CD4-positive, alpha-beta T cell (primary cell): Measurements from ENCODE around the gene NEMF. TPM values are rescaled to one million over a fixed set of nuclear protein-coding genes. Genes with fewer than 3 reads are reported as not detected.

Experiments used
- ATAC-seq: fragments of 200-7000 bp; cut with Tn5 transposase; one replicate; pipeline ENCODE4 v1.10.0; 2022; ENCODE audit warnings: mild to moderate bottlenecking; ENCODE audit not compliant: poor library complexity
- CTCF ChIA-PET: fragments of 350-600 bp; sonication (Branson Sonifier 250); formaldehyde crosslinking; loops from one replicate; lab custom pipeline; 2021; ENCODE audit warnings: antibody characterized with exemption, inconsistent platforms; lab: Charles Lee
- POLR2A ChIA-PET: fragments of 350-600 bp; sonication (Branson Sonifier 250); formaldehyde crosslinking; loops from one replicate; lab custom pipeline; 2021; ENCODE audit warnings: antibody characterized with exemption, inconsistent platforms; lab: Charles Lee
- DNase-seq, 14 experiments: peaks; one replicate each; pipeline ENCODE4 v3.0.0-alpha.2; 2013 to 2020; ENCODE audit warnings: mixed read lengths in 2 of 14
- H3K27ac ChIP-seq, 2 donors: one replicate each; pipeline versions ENCODE4 v1.5.1 to v1.7.0; 2013; ENCODE audit warnings: low read length in 2 of 2, low read depth in 1 of 2, mild to moderate bottlenecking in 1 of 2
- H3K27me3 ChIP-seq, 2 experiments: 1 replicate in 1 of 2; 2 replicates in 1 of 2; pipeline versions ENCODE4 v1.6.1 to v1.7.0; 2013; ENCODE audit warnings: low read length in 2 of 2, control low read depth in 1 of 2, mild to moderate bottlenecking in 1 of 2, moderate library complexity in 1 of 2; ENCODE audit not compliant: insufficient read depth in 2 of 2, control insufficient read depth in 1 of 2
- H3K36me3 ChIP-seq: one replicate; pipeline ENCODE4 v1.6.1; 2013; ENCODE audit warnings: low read length, control low read depth; ENCODE audit not compliant: insufficient read depth
- H3K4me1 ChIP-seq: one replicate; pipeline ENCODE4 v1.6.1; 2013; ENCODE audit warnings: low read length, control low read depth; ENCODE audit not compliant: insufficient read depth
- H3K4me3 ChIP-seq: one replicate; pipeline ENCODE4 v1.5.1; 2013; ENCODE audit warnings: mild to moderate bottlenecking, low read length, moderate library complexity
- H3K9me3 ChIP-seq, 2 experiments: 1 replicate in 1 of 2; 2 replicates in 1 of 2; pipeline versions ENCODE4 v1.6.1 to v1.7.0; 2013; ENCODE audit warnings: low read length in 2 of 2, mild to moderate bottlenecking in 2 of 2, control low read depth in 1 of 2, moderate library complexity in 1 of 2; ENCODE audit not compliant: control insufficient read depth in 1 of 2, insufficient read depth in 1 of 2
- H3K27ac Mint-ChIP-seq: one replicate; pipeline ENCODE4 v1.8.0; 2020; ENCODE audit warnings: mixed read lengths
- H3K27me3 Mint-ChIP-seq: one replicate; pipeline ENCODE4 v1.8.0; 2021; ENCODE audit warnings: mixed read lengths
- H3K36me3 Mint-ChIP-seq: one replicate; pipeline ENCODE4 v1.8.0; 2021; ENCODE audit warnings: low read depth, mixed read lengths
- H3K4me1 Mint-ChIP-seq: one replicate; pipeline ENCODE4 v1.8.0; 2021; ENCODE audit warnings: low read depth, mixed read lengths
- H3K4me3 Mint-ChIP-seq: one replicate; pipeline ENCODE4 v1.8.0; 2020; ENCODE audit warnings: mild to moderate bottlenecking, mixed read lengths
- H3K9me3 Mint-ChIP-seq: one replicate; pipeline ENCODE4 v1.8.0; 2020; ENCODE audit warnings: mixed read lengths
- CTCF ChIP-seq: fragments of 200-600 bp; IDR thresholded peaks from one replicate; pipeline ENCODE4 v1.8.0; 2022; ENCODE audit warnings: antibody characterized with exemption, mild to moderate bottlenecking
- intact Hi-C, 2 experiments: fragments of 100-400 bp; cut with DNase I in 1 of 2; cut with micrococcal nuclease in 1 of 2; formaldehyde crosslinking; loops; one replicate each; pipeline versions ENCODE4 v1.15.1 to v1.9.0; 2023 to 2025; cut with DNase I, micrococcal nuclease
- total RNA-seq, 174 experiments: library from RNA in 2 of 174; stranded (reverse) in 2 of 174; gene quantifications; one replicate each; pipeline ENCODE4 v1.2.3 and lab custom pipeline; 2021 to 2026

The NEMF gene
- total RNA-seq, 2 experiments from 2014 or later: 96.0 to 97.7 TPM

- TF ChIP-seq CTCF: no peak
- no peaks in the 10 kb centered on the region for H3K27me3 ChIP-seq
- H3K9me3 ChIP-seq: no peaks in the 10 kb centered on the region
- H3K27ac ChIP-seq: peak overlapping the region; percentile 90 to 95
- no peaks in the 10 kb centered on the region for H3K27me3 Mint-ChIP-seq
- ChIA-PET CTCF (interaction anchor here (1.0 to 4.7 kb wide), 13 partner anchors 8 to 553 kb away, joined by 3 to 56 read pairs (median 4); partner anchors contain the start of genes DNAAF2, KLHDC1, MGAT2 and RPL36AL), POLR2A (interaction anchor here (0.6 to 6.0 kb wide), 48 partner anchors 8 to 1107 kb away, joined by 3 to 142 read pairs (median 5); partner anchors contain the start of genes DNAAF2, KLHDC1, LRR1 and MGAT2)
- peaks cover 2% of the 10 kb centered on the region for H3K36me3 ChIP-seq
- H3K4me1 Mint-ChIP-seq: peaks cover 45% of the 10 kb centered on the region
- intact Hi-C loops: loop anchor here (5.0 to 10.0 kb wide), 4 partner anchors 76 to 1886 kb away; partner anchors contain the start of genes FRMD6 (in 1 of the 2), KLHDC1 (in 1 of the 2), LRR1 (in 1 of the 2) and NEMF (in 1 of the 2)
- H3K4me3 ChIP-seq: peak overlapping the region; percentile 96
- H3K27ac Mint-ChIP-seq: peak overlapping the region; percentile 99
- no peaks in the 10 kb centered on the region for H3K9me3 Mint-ChIP-seq
- peaks cover 42% of the 10 kb centered on the region for H3K36me3 Mint-ChIP-seq
- peak; percentile 43 to 86 (median 59) for DNase-seq
- peak; percentile 56 for ATAC-seq
- peaks cover 35% of the 10 kb centered on the region for H3K4me1 ChIP-seq
- peak overlapping the region; percentile 100 for H3K4me3 Mint-ChIP-seq
These were observed 84.1 kb downstream of the NEMF start for GRCh38 chr14:49768301-49769121.

GRCh38 chr14:49767571-49768300 lies 84.9 kb downstream of the NEMF start, which contains the start of gene KLHDC2:
KLHDC2 (plus strand) TSS chr14:49768153; CDS start chr14:49768469, 316 bp downstream.
- CTCF ChIA-PET: interaction anchor here (0.8 to 4.7 kb wide), 14 partner anchors 9 to 553 kb away, joined by 3 to 56 read pairs (median 4); partner anchors contain the start of genes DNAAF2, KLHDC1, LRR1 and MGAT2
- peak; percentile 78 to 95 (median 87) for DNase-seq

More at GRCh38 chr14:49767571-49768300, 84.9 kb downstream of the NEMF start, which contains the start of gene KLHDC2:
- Histone ChIP-seq H3K27ac (peak within 1 kb of the TSS; percentile 93 to 95), H3K36me3 (peaks cover under 1% of the 10 kb centered on the region), H3K9me3 (no peaks in the 10 kb centered on the region), H3K27me3 (no peaks in the 10 kb centered on the region), H3K4me1 (peaks cover 35% of the 10 kb centered on the region), H3K4me3 (peak within 1 kb of the TSS; percentile 96)
- peak; percentile 65 for ATAC-seq
- H3K4me3 Mint-ChIP-seq: peak within 1 kb of the TSS; percentile 100
- H3K4me1 Mint-ChIP-seq: peaks cover 45% of the 10 kb centered on the region
- H3K36me3 Mint-ChIP-seq: peaks cover 42% of the 10 kb centered on the region
- no peaks in the 10 kb centered on the region for H3K27me3 Mint-ChIP-seq
- POLR2A ChIA-PET: interaction anchor here (0.6 to 6.0 kb wide), 56 partner anchors 9 to 1108 kb away, joined by 3 to 142 read pairs (median 4); partner anchors contain the start of genes DNAAF2, KLHDC1, LRR1 and MGAT2
- H3K27ac Mint-ChIP-seq: peak within 1 kb of the TSS; percentile 99
- TF ChIP-seq CTCF: no peak
- no peaks in the 10 kb centered on the region for H3K9me3 Mint-ChIP-seq
- intact Hi-C loops: loop anchor here (1.0 to 10.0 kb wide), 8 partner anchors 73 to 1887 kb away; partner anchors contain the start of genes FRMD6 (in 1 of the 2), KLHDC1 (in 1 of the 2), LRR1 (in 1 of the 2) and MGAT2 (in 1 of the 2)
